NCI-H2171 (cell line): ENCODE data around the gene CGREF1.

Experiments
- DNase-seq: peaks from one replicate; lab custom pipeline; 2025; lab: John Stamatoyannopoulos, UW

CGREF1 gene

DNA sequence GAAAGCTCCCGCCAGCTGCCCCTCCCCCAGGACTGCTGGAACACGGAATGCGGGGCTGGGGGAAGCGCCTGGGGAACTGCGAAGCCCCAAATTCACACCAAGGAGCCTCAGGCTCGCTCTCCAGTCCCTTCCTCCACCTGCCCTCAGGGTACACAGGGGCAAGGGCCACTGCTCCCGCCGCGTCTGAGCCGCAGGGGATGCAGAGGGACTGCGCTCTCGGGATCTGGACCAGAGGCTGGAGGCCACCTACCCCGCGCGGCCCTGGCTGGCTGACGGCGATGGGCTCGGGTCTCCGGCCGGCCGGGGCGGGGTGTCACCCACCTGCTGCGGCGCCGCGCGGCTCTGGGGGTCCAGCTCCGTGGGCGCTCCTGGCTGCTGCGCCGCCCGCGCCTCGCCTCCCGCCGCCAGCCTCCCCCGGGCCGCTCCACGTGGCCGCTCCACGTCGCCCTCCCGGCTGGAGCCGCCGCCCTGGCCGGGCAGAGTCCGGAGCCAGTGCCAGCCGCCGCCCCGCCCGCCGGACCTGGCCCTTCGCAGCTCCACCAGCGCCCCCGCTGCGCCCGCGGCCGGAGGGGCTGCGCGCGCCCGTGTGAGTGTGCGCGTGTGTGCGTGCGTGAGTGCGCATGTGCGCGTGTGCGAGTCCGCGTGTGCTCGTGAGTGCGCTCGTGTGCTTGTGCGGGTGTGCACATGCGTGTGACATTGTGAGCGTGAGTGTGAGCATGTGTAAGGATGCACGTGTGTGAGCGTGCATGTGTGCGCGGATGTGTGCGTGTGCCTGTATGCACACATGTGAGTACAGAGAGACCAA lies at the start of gene CGREF1:
Gene CGREF1, minus strand, starts transcription at position 604 of the 805 bp plus-strand sequence. CDS start 14,762 bp downstream, outside the sequence.
- peak; percentile 43 for DNase-seq

DNA sequence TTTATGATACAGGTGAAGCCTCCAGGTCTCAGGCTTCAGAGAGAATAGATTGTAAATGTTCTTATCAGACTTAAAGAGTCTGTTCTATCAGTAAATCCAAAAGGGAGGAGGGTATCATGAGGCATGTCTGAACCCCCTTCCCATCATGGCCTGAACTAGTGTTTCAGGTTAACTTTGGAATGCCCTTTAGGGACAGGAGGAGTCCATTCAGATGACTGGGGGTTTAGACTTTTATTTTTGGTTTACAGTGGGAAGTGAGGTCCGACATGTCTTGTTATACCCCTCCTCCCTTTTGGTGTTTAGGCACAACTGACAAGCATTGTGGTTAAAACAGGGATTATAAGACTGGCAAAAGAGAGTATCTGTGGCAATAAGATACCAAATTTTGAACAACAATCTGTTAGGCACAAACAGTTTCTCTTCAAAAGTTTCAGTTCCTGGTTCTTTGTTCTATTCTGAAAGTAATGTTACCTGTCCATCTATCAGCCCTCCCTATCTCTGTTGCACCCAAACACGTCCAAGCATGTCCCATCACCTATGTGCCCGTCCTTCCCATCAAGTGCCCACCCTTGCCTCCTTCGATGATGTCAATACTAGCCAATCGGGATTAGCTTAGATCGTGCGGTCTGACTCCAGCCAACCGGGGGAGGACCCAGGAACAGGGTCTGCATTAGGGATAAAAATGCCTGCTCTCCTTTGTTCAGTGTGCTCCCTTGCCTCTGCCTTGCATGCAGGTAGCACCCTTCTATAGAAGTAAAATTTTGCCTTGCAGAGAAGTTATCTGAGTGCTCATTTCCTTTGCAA lies 46.2 kb upstream of the CGREF1 start:
- no peak for DNase-seq

- DNase-seq = no peak
These were observed 43.5 kb upstream of the CGREF1 start for GRCh38 chr2:27162151-27163121.

DNA sequence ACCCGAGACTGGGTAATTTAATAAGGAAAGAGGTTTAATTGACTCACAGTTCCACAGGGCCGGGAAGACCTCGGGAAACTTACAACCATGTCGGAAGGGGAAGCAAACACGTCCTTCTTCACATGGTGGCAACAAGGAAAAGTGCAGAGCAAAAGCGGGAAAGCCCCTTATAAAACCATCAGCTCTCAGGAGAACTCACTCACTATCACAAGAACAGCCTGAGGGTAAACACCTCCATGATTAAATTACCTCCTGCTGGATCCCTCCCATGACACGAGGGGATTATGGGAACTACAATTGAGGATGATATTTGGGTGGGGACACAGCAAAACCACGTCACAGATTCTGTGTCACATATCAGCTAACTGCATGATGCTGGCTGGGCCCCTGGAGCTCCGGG lies 41.3 kb upstream of the CGREF1 start:
- DNase-seq = no peak

- DNase-seq = no peak
These were observed 40.3 kb upstream of the CGREF1 start for GRCh38 chr2:27159271-27159670.

- DNase-seq = no peak
These were observed 39.5 kb upstream of the CGREF1 start for GRCh38 chr2:27158468-27158867.

DNA sequence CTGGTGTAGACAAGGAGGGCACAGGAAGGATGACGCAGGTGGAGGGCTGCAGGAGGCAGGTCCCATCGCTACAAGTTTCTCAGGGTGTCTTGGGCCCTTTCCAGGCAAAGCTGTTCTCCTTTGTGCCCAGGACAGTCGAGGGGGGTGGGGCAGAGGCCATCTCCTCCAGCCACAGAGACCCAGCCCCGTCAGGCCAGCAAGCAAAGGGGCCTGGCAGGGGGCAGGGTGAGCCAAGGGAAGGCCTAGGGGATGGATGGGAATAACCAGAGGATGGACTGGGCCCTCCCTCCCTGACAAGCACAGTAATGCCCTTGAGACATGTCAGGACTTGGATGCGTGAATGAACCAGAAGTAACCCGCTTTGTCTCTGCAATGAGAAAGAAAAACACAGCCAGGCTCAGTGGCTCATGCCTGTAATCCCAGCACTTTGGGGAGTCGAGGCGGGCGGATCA lies 36.2 kb upstream of the CGREF1 start:
- DNase-seq = no peak

DNA sequence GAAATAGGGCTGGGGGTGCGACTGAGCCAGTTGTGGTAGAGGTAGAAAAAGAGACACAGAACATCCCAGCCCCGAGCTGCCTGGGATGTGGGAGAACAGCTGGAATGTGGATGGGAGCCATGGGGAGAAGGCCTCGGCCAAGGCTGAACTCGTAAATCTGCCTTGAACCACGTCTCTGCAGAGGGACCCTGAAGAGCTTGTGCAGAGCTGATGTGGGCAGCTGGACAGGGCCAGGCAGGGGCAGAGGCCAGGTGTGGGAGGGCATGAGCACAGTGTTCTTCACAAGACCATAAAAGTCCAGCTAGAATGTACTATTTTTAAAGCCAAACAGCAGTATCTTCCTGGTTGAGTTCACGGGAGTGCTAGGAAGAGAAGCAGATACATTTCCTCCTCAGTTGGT lies 35.6 kb upstream of the CGREF1 start:
- DNase-seq = no peak

GRCh38 chr2:27152796-27153464 lies 34.0 kb upstream of the CGREF1 start:
- peak; percentile 59 for DNase-seq

DNA sequence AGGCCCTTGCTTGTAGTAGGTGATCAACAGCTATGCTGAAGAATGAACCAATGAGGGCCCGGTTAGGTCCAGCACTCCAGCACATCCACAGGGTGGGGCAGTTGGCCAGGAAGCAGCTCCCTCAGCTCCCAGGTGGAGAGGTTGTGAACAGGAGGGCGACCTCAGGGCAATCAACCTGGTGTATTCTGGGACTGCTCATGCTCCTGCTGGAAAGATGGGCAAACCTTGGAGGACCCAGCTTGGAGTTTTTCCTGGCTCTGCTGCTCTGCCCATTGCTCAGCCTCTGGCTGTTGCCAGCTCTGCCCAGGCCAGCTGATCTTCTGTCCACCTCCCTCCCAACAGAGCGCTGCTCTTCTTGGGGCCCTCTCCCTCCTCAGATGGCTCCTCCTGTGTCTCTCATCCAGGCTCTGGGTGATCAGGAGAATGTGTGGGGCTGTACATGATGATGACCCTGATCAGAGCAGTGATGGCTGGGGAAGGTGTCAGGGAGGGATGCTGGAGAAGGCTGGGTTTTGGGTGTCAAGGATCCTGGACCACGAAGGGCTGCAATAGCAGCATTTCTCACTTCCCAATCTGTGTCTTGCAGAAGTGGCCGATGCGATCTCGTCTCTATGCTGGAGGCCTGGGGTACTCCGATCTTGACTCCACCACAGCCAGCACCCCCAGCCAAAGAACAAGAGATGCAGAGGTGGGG lies 33.3 kb upstream of the CGREF1 start:
- DNase-seq = no peak

DNA sequence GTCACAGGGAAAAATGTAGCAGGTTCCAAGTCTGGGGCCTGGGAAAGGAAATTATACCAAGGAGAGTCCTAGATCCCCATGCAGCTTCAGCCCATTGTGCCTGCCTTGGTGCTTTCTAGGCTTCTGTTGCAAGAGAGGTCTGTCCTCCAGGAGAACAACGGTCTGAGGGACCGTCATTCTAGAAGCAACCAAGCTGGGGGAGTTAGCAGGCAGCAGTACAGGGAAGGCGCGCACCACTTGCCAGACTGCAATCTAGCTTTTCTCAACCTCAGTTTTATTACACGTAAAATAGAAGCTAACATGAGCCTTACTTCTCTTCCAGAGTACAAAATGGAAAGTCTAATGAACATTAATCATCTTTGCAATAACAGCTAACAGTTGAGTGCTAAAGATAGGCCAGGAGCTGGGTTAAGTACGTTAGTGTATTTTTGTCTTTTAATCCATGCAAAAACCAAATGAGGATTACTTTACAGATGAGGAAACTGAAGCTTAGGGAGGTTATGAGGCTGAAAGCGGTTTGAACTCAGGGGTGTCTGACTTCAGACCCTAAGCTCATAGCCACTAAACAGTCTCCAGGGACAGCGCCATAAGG lies 31.8 kb upstream of the CGREF1 start:
- no peak for DNase-seq

GRCh38 chr2:27149570-27150405 lies 30.9 kb upstream of the CGREF1 start:
- DNase-seq = no peak

DNA sequence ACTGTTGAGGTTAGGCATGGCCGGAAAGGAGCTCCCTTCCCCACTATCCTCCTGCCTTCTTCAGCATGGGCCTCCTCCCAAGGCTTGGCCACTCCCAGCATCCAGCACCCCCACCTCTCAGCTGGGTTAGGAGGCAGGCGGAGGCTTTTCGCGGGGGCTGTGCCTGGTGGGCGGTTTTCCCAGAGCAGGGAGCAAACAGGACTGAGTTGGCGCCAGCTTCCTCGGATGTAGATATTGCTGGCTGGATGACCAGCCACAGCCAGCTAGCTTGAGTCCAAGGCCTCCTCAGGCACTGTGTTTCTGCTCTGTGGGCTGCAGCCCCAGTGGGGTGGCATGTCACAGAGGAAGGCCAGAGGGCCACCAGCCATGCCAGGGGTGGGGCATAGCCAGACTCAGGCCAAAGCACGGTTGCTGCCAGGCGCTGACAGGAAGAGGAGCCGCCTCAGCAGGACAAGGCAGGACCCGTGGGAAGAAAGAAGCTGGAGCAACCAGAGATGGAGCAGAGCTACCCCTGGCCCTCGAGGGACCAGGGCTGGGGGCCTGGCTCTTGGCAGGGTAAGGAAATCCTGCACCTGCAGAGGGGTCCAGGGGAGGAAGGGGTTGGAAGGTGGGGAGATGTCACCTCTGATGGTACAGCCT lies 30.0 kb upstream of the CGREF1 start, which contains the start of gene TCF23:
Gene TCF23, plus strand, starts transcription at position 204 of the 639 bp plus-strand sequence. Its CDS starts 130 bp downstream, at position 334.
- no peak for DNase-seq

GRCh38 chr2:27147935-27148334 lies 29.0 kb upstream of the CGREF1 start:
- no peak for DNase-seq

DNA sequence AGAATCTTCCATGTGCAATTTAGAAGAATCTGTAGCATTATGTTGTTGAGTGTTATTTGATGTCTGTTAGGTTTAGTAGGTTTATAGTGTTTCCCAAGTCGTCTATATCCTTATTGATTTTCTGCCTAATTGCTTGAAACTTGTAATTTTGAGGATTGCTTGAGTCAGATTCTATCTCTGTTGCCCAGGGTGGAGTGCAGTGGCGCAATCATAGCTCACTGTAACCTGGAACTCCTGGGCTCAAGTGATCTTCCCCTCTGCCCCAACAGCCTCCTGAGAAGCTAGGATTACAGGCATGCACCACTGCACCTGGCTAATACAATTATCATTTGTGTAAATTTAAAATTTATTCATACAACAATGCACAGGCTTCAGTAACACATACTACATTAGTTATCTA lies 26.8 kb upstream of the CGREF1 start:
- no peak for DNase-seq

- no peak for DNase-seq
These were observed 24.4 kb upstream of the CGREF1 start for GRCh38 chr2:27143285-27143684.

DNA sequence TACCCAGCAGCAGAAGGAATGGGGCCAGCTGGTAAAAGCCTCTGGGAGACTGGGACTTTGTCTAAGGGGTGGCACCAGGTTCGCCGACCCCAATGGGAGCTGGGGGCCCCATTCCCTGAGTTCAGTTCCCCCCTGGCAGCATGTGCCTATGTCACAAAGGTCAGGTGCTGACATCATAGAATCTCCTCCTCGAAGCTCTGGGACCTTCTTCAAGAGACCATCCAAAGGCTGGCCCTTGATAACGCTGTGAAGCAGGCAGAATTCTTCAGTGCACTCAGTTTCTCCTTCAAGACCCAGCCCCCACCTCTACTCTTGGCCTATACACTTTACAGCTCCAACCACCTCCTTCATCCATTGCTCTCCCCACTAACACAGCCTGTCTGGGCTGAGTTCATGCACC lies 20.4 kb upstream of the CGREF1 start, which contains the start of gene PRR30:
Gene PRR30, minus strand, starts transcription at position 101 of the 400 bp plus-strand sequence. CDS start 1,081 bp downstream, outside the sequence.
- DNase-seq = no peak

DNA sequence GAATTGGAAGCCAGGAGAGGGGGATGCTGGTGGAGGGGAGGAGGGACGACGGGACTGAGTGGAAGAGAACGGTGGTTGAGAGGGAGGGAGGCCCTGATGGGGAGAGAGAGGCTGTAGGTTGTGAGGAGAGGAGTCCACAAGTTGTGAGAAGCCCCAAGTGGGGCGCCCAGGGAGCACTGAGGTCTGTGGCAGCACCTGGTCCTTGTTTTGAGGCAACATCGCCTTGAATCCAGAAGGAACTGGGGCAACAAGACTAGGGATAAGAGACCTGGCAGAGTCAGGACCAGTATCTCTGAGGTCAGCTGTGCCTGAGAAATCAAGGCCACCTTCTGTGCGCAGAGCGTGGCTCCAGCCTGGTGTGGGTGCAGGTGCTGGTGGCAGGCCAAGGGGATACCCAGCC lies 19.2 kb upstream of the CGREF1 start:
- no peak for DNase-seq
